H9 (cell line): ENCODE data around the gene CDH4. TPM values are rescaled to one million over a fixed set of nuclear protein-coding genes. Genes with fewer than 3 reads are reported as not detected.

Experiments
- DNase-seq: peaks from one replicate; pipeline ENCODE4 v3.0.0-alpha.2; 2017
- H2AFZ ChIP-seq: one replicate; pipeline ENCODE4 v1.6.1; 2013; ENCODE audit warnings: mild to moderate bottlenecking, low read length, control low read depth, moderate library complexity
- H2AK5ac ChIP-seq: 2 replicates; pipeline ENCODE4 v1.6.1; 2013; ENCODE audit warnings: low read length, control low read depth, mixed read lengths; ENCODE audit not compliant: insufficient read length
- H2BK120ac ChIP-seq: one replicate; pipeline ENCODE4 v1.6.1; 2013; ENCODE audit warnings: low read depth, mild to moderate bottlenecking, low read length, control low read depth, inconsistent platforms; ENCODE audit not compliant: poor library complexity, severe bottlenecking
- H2BK12ac ChIP-seq: 2 replicates; pipeline ENCODE4 v1.6.1; 2013; ENCODE audit warnings: low read length, control low read depth, mixed read lengths, low read depth; ENCODE audit not compliant: insufficient read length
- H2BK15ac ChIP-seq: 2 replicates; pipeline ENCODE4 v1.6.1; 2013; ENCODE audit warnings: low read depth, low read length, control low read depth
- H2BK20ac ChIP-seq: one replicate; pipeline ENCODE4 v1.6.1; 2013; ENCODE audit warnings: low read depth, mild to moderate bottlenecking, low read length, control low read depth, inconsistent platforms; ENCODE audit not compliant: poor library complexity, severe bottlenecking
- H2BK5ac ChIP-seq: 2 replicates; pipeline ENCODE4 v1.6.1; 2013; ENCODE audit warnings: low read length, control low read depth, mixed read lengths; ENCODE audit not compliant: insufficient read length
- H3K14ac ChIP-seq: 2 replicates; pipeline ENCODE4 v1.6.1; 2013; ENCODE audit warnings: low read length, control low read depth; ENCODE audit not compliant: insufficient read depth
- H3K18ac ChIP-seq: 2 replicates; pipeline ENCODE4 v1.6.1; 2013; ENCODE audit warnings: low read depth, mild to moderate bottlenecking, mixed read lengths, low read length, control low read depth; ENCODE audit not compliant: insufficient read length
- H3K23ac ChIP-seq: 2 replicates; pipeline ENCODE4 v1.6.1; 2013; ENCODE audit warnings: low read length, control low read depth, mixed read lengths, low read depth; ENCODE audit not compliant: insufficient read length
- H3K23me2 ChIP-seq: 2 replicates; pipeline ENCODE4 v1.6.1; 2013; ENCODE audit warnings: low read depth, mild to moderate bottlenecking, mixed read lengths, low read length, control low read depth; ENCODE audit not compliant: insufficient read length, poor library complexity, severe bottlenecking
- H3K27ac ChIP-seq: 2 replicates; pipeline ENCODE4 v1.5.1; 2013; ENCODE audit warnings: low read length, control low read depth, mixed read lengths, low read depth; ENCODE audit not compliant: insufficient read length
- H3K27me3 ChIP-seq: 2 replicates; pipeline ENCODE4 v1.6.1; 2013; ENCODE audit warnings: low read length, control low read depth, inconsistent platforms; ENCODE audit not compliant: insufficient read depth
- H3K4ac ChIP-seq: 2 replicates; pipeline ENCODE4 v1.6.1; 2013; ENCODE audit warnings: low read depth, mild to moderate bottlenecking, control low read depth, inconsistent platforms, low read length, moderate library complexity
- H3K4me1 ChIP-seq: 2 replicates; pipeline ENCODE4 v1.6.1; 2013; ENCODE audit warnings: low read length, control low read depth, inconsistent platforms; ENCODE audit not compliant: insufficient read depth
- H3K4me2 ChIP-seq: 2 replicates; pipeline ENCODE4 v1.6.1; 2013; ENCODE audit warnings: low read length, control low read depth, mixed read lengths; ENCODE audit not compliant: insufficient read length, insufficient read depth
- H3K56ac ChIP-seq: 2 replicates; pipeline ENCODE4 v1.6.1; 2013; ENCODE audit warnings: low read depth, mild to moderate bottlenecking, mixed read lengths, low read length, control low read depth; ENCODE audit not compliant: insufficient read length
- H3K79me1 ChIP-seq: 2 replicates; pipeline ENCODE4 v1.6.1; 2013; ENCODE audit warnings: low read depth, mild to moderate bottlenecking, moderate library complexity, low read length, control low read depth, inconsistent platforms; ENCODE audit not compliant: insufficient read depth, poor library complexity, severe bottlenecking
- H3K79me2 ChIP-seq: 2 replicates; pipeline ENCODE4 v1.6.1; 2013; ENCODE audit warnings: low read length, control low read depth, inconsistent platforms; ENCODE audit not compliant: insufficient read depth
- H3K9ac ChIP-seq: 2 replicates; pipeline ENCODE4 v1.6.1; 2013; ENCODE audit warnings: low read length, control low read depth, mixed read lengths; ENCODE audit not compliant: insufficient read length; ENCODE audit errors: extremely low read depth
- H3K9me3 ChIP-seq: one replicate; pipeline ENCODE4 v1.6.1; 2013; ENCODE audit warnings: low read depth, low read length, inconsistent platforms; ENCODE audit not compliant: control insufficient read depth
- H3T11ph ChIP-seq: one replicate; pipeline ENCODE4 v1.6.1; 2013; ENCODE audit warnings: mild to moderate bottlenecking, low read length, control low read depth, inconsistent platforms
- H4K20me1 ChIP-seq: one replicate; pipeline ENCODE4 v1.6.1; 2013; ENCODE audit not compliant: control insufficient read depth, insufficient read length, insufficient read depth
- H4K5ac ChIP-seq: 2 replicates; pipeline ENCODE4 v1.6.1; 2013; ENCODE audit warnings: low read depth, mild to moderate bottlenecking, mixed read lengths, low read length, control low read depth; ENCODE audit not compliant: insufficient read length
- H4K8ac ChIP-seq: replicated peaks from 2 replicates; pipeline ENCODE4 v1.6.1; 2013; ENCODE audit warnings: low read length, control low read depth, mixed read lengths, low read depth; ENCODE audit not compliant: insufficient read length
- H4K91ac ChIP-seq: 2 replicates; pipeline ENCODE4 v1.6.1; 2013; ENCODE audit warnings: low read depth, mild to moderate bottlenecking, moderate library complexity, mixed read lengths, low read length, control low read depth; ENCODE audit not compliant: insufficient read length
- H3K27ac Mint-ChIP-seq, 3 experiments: 2 replicates in 2 of 3; 3 replicates in 1 of 3; pipeline ENCODE4 v1.8.0; 2020 to 2021; ENCODE audit warnings: mixed read lengths in 3 of 3, mild to moderate bottlenecking in 1 of 3, moderate library complexity in 1 of 3
- H3K27me3 Mint-ChIP-seq: 2 replicates; pipeline ENCODE4 v1.8.0; 2021; ENCODE audit warnings: low read depth, mild to moderate bottlenecking, moderate library complexity, mixed read lengths
- H3K36me3 Mint-ChIP-seq, 3 experiments: 2 replicates in 2 of 3; 3 replicates in 1 of 3; pipeline ENCODE4 v1.8.0; 2020 to 2021; ENCODE audit warnings: low read depth in 3 of 3, mixed read lengths in 3 of 3; ENCODE audit not compliant: insufficient read depth in 1 of 3
- H3K4me1 Mint-ChIP-seq, 2 experiments: 2 replicates each; pipeline ENCODE4 v1.8.0; 2020; ENCODE audit warnings: mixed read lengths in 2 of 2
- H3K4me3 Mint-ChIP-seq, 2 experiments: 2 replicates in 1 of 2; 3 replicates in 1 of 2; pipeline ENCODE4 v1.8.0; 2020 to 2021; ENCODE audit warnings: mild to moderate bottlenecking in 2 of 2, mixed read lengths in 2 of 2, moderate library complexity in 1 of 2
- H3K9me3 Mint-ChIP-seq, 2 experiments: 2 replicates in 1 of 2; 3 replicates in 1 of 2; pipeline ENCODE4 v1.8.0; 2020; ENCODE audit warnings: mild to moderate bottlenecking in 2 of 2, mixed read lengths in 2 of 2, moderate library complexity in 1 of 2
- CTCF ChIP-seq: fragments of 200-600 bp; sonication (generic); conservative IDR thresholded peaks from 3 replicates; pipeline ENCODE4 v1.8.0; 2021; ENCODE audit warnings: antibody characterized with exemption, mild to moderate bottlenecking
- WGBS: extraction: QIAGEN DNeasy Blood & Tissue Kit; methylation state at CpG from one replicate; pipeline ENCODE4 v1.1.7; 2013; ENCODE audit warnings: missing lambda C conversion rate, low lambda C conversion rate, mixed read lengths; ENCODE audit not compliant: insufficient read length; ENCODE audit errors: extremely low coverage; 5-methylcytosine and 5-hydroxymethylcytosine counted together
- total RNA-seq: library from RNA; stranded (reverse); gene quantifications from 2 replicates; pipeline ENCODE4 v1.2.1, GENCODE V29; 2021

Gene CDH4
- total RNA-seq, 1 experiment from 2014 or later, result 3.0 TPM

- no peaks in the 10 kb centered on the region for H3K23me2 ChIP-seq
- no peak overlapping the region for H2BK15ac ChIP-seq
- no peak overlapping the region for H3K9ac ChIP-seq
- no peaks in the 10 kb centered on the region for H3K79me2 ChIP-seq
- Mint-ChIP-seq H3K4me1 (peaks cover 0 to 8% of the 10 kb centered on the region in 2 experiments; a peak in 2 of 4 replicates), H3K36me3 (peaks cover 0 to 6% (median 3%) of the 10 kb centered on the region in 3 experiments; a peak in 4 of 7 replicates), H3K27me3 (peaks cover 51% of the 10 kb centered on the region), H3K27ac (no peak overlapping the region), H3K4me3 (no peak overlapping the region), H3K9me3 (peaks cover 7 to 9% of the 10 kb centered on the region in 2 experiments)
- H3K27me3 ChIP-seq, result peaks cover 2% of the 10 kb centered on the region; the same call in 1 of the 2 replicates
- H2BK12ac ChIP-seq, result no peak overlapping the region
- no peak overlapping the region for H2BK120ac ChIP-seq
- WGBS, result no CpG with 5 or more reads among the region's 17 CpGs
- H4K8ac ChIP-seq, result no peak overlapping the region
- TF ChIP-seq CTCF, result no peak
- H2AK5ac ChIP-seq, result no peak overlapping the region
- no peak overlapping the region for H3K4ac ChIP-seq
- no peak overlapping the region for H2AFZ ChIP-seq
- H4K91ac ChIP-seq, result no peak overlapping the region
- no peak overlapping the region for H3K27ac ChIP-seq
- H3K56ac ChIP-seq, result no peak overlapping the region
- H3K9me3 ChIP-seq, result peaks cover 7% of the 10 kb centered on the region
- H2BK5ac ChIP-seq, result no peak overlapping the region
- no peak overlapping the region for H3K18ac ChIP-seq
- H3K79me1 ChIP-seq, result no peaks in the 10 kb centered on the region
- no peak overlapping the region for H3K23ac ChIP-seq
- no peaks in the 10 kb centered on the region for H3K4me1 ChIP-seq
- H4K20me1 ChIP-seq, result no peaks in the 10 kb centered on the region
- no peak overlapping the region for H2BK20ac ChIP-seq
- H3T11ph ChIP-seq, result no peak overlapping the region
- no peak for DNase-seq
- no peak overlapping the region for H3K4me2 ChIP-seq
- no peak overlapping the region for H3K14ac ChIP-seq
- H4K5ac ChIP-seq, result no peak overlapping the region
Observed at GRCh38 chr20:61844621-61845020, 592.6 kb downstream of the CDH4 start.
